Endothelial cell of umbilical vein (primary cell): ENCODE measurements around the gene AAR2. TPM values are rescaled to one million over a fixed set of nuclear protein-coding genes. Genes with fewer than 3 reads are reported as not detected.

Experiments
- BruUV-seq: library from RNA; stranded (reverse); fragments of 400-500 nt; replicated peaks from 2 replicates; lab custom pipeline; 2021; lab: Mats Ljungman, UMichigan
- CTCF ChIA-PET: fragments of 300-600, 350-600 bp; sonication (Branson Sonifier 250); formaldehyde crosslinking; loops from one replicate; lab custom pipeline; 2021; ENCODE audit warnings: antibody characterized with exemption, inconsistent platforms; lab: Charles Lee
- POLR2A ChIA-PET: fragments of 300-600, 350-600 bp; sonication (Branson Sonifier 250); formaldehyde crosslinking; loops from one replicate; lab custom pipeline; 2021; ENCODE audit warnings: antibody characterized with exemption, inconsistent platforms; lab: Charles Lee
- DNase-seq: peaks from one replicate; pipeline ENCODE4 v3.0.0-alpha.2; 2011; ENCODE audit warnings: low read depth, low spot score
- FAIRE-seq: peaks from 2 replicates; lab custom pipeline; 2011; peaks lifted over from hg19 to GRCh38; lab: Jason Lieb, UNC
- H2AFZ ChIP-seq: 2 replicates; pipeline ENCODE4 v1.6.0; 2012; ENCODE audit warnings: low read depth, low read length, control low read depth, inconsistent platforms
- H3K27ac ChIP-seq: 2 replicates; pipeline ENCODE4 v1.5.1; 2011; ENCODE audit warnings: low read depth, mild to moderate bottlenecking, control low read depth, low read length, moderate library complexity; ENCODE audit not compliant: insufficient read depth
- H3K27me3 ChIP-seq, 2 experiments: 2 replicates each; pipeline versions ENCODE4 v1.6.0 to v1.6.1; 2011; ENCODE audit warnings: low read length in 2 of 2, mixed read lengths in 1 of 2; ENCODE audit not compliant: control insufficient read depth in 2 of 2, insufficient read depth in 2 of 2
- H3K36me3 ChIP-seq, 2 experiments: 2 replicates in 1 of 2; 3 replicates in 1 of 2; pipeline ENCODE4 v1.5.1; 2011; ENCODE audit warnings: low read length in 2 of 2, mild to moderate bottlenecking in 1 of 2, moderate library complexity in 1 of 2; ENCODE audit not compliant: control insufficient read depth in 2 of 2, insufficient read depth in 2 of 2; ENCODE audit errors: extremely low read depth in 1 of 2
- H3K4me1 ChIP-seq: 3 replicates; pipeline ENCODE4 v1.5.1; 2011; ENCODE audit warnings: mild to moderate bottlenecking, low read length; ENCODE audit not compliant: control insufficient read depth, insufficient read depth; ENCODE audit errors: extremely low read depth
- H3K4me2 ChIP-seq: 2 replicates; pipeline ENCODE4 v1.6.1; 2011; ENCODE audit warnings: low read length, control low read depth, mixed read lengths; ENCODE audit not compliant: insufficient read depth
- H3K4me3 ChIP-seq, 3 experiments: fragments of 200-600 bp in 1 of 3; sonication (generic), shearing (Covaris generic) in 1 of 3; replicated peaks in 1 of 3; 2 replicates each; pipeline ENCODE4 v1.5.1; 2011 to 2016; ENCODE audit warnings: control low read depth in 3 of 3, low read length in 3 of 3, mild to moderate bottlenecking in 2 of 3, inconsistent platforms in 1 of 3, low read depth in 1 of 3, moderate library complexity in 1 of 3; ENCODE audit not compliant: insufficient read depth in 1 of 3
- H3K79me2 ChIP-seq: 2 replicates; pipeline ENCODE4 v1.6.0; 2012; ENCODE audit warnings: low read length, inconsistent platforms; ENCODE audit not compliant: control insufficient read depth, insufficient read depth
- H3K9ac ChIP-seq: replicated peaks from 2 replicates; pipeline ENCODE3; 2011; ENCODE audit warnings: low read length, control low read depth; ENCODE audit not compliant: insufficient read depth; ENCODE audit errors: extremely low read depth
- H3K9me1 ChIP-seq: replicated peaks from 3 replicates; pipeline ENCODE4 v1.6.0; 2011; ENCODE audit warnings: mild to moderate bottlenecking, low read length; ENCODE audit not compliant: control insufficient read depth, insufficient read depth; ENCODE audit errors: extremely low read depth
- H3K9me3 ChIP-seq: replicated peaks from 2 replicates; pipeline ENCODE4 v1.5.1; 2012; ENCODE audit warnings: low read length, inconsistent platforms; ENCODE audit not compliant: control insufficient read depth, insufficient read depth
- H4K20me1 ChIP-seq: replicated peaks from 2 replicates; pipeline ENCODE3; 2011; ENCODE audit warnings: mild to moderate bottlenecking, low read length; ENCODE audit not compliant: control insufficient read depth, insufficient read depth; ENCODE audit errors: extremely low read depth
- EZH2 ChIP-seq: IDR thresholded peaks from 2 replicates; pipeline ENCODE4 v1.6.1; 2012; ENCODE audit warnings: borderline replicate concordance, low read depth, mild to moderate bottlenecking, moderate library complexity, low read length, inconsistent platforms; ENCODE audit not compliant: severe bottlenecking
- FOS ChIP-seq: IDR thresholded peaks from 2 replicates; pipeline ENCODE4 v1.6.1; 2011; ENCODE audit warnings: mild to moderate bottlenecking, low read length, moderate library complexity, borderline replicate concordance; ENCODE audit not compliant: insufficient read depth
- JUN ChIP-seq: IDR thresholded peaks from 2 replicates; pipeline ENCODE4 v1.6.1; 2011; ENCODE audit warnings: borderline replicate concordance, low read depth; ENCODE audit not compliant: insufficient read length, insufficient read depth
- MYC ChIP-seq: IDR thresholded peaks from one replicate; pipeline ENCODE4 v1.6.1; 2011; ENCODE audit warnings: mild to moderate bottlenecking, low read depth, low read length
- POLR2A ChIP-seq: IDR thresholded peaks from 2 replicates; pipeline ENCODE4 v1.6.1; 2012; ENCODE audit warnings: low read depth, mild to moderate bottlenecking, control low read depth, low read length
- POLR2AphosphoS5 ChIP-seq: IDR thresholded peaks from 2 replicates; pipeline ENCODE4 v1.6.1; 2012; ENCODE audit warnings: low read depth, mild to moderate bottlenecking, control low read depth, low read length, moderate library complexity; ENCODE audit not compliant: insufficient read depth
- dilution Hi-C: fragments of 300-500 bp; cut with MboI; formaldehyde crosslinking; loops from one replicate; pipeline ENCODE4 v1.15.0; 2019; ENCODE audit warnings: low sequenced_read_pairs; ENCODE audit not compliant: extremely low pct_ligation_motif_present
- intact Hi-C: fragments of 100-400 bp; cut with micrococcal nuclease; formaldehyde crosslinking; loops from one replicate; pipeline ENCODE4 v1.10.0; 2022
- polyA plus RNA-seq, 4 experiments: library from polyadenylated mRNA; depleted of rRNA in 3 of 4; stranded (reverse) in 3 of 4; unstranded in 1 of 4; fragments of >200 nt; gene quantifications; 2 replicates each; pipeline versions ENCODE4 v1.2.1 to v1.2.3, GENCODE V29; 2011 to 2012; ENCODE audit warnings: missing spikeins in 1 of 4
- total RNA-seq: library from RNA; stranded (reverse); gene quantifications from 2 replicates; pipeline ENCODE4 v1.2.3, GENCODE V29; 2021
- TF ChIP-seq, protein P1 (sequence below): IDR thresholded peaks from 2 replicates; pipeline ENCODE4 v1.6.1; 2011; ENCODE audit not compliant: insufficient read depth, insufficient read length
- TF ChIP-seq, protein P2 (sequence below), 2 donors: IDR thresholded peaks; 1 replicate in 1 of 2; 2 replicates in 1 of 2; pipeline ENCODE4 v1.5.1; 2011; ENCODE audit warnings: low read length in 2 of 2, mild to moderate bottlenecking in 2 of 2, moderate library complexity in 2 of 2, control low read depth in 1 of 2, inconsistent platforms in 1 of 2, low read depth in 1 of 2; ENCODE audit not compliant: insufficient read depth in 1 of 2; ENCODE audit errors: extremely low read depth in 1 of 2

The AAR2 gene
- total and polyA plus RNA-seq, 2 donors (not counting 3 experiments of a cell fraction or from before 2014, with no cell fraction given), result 21.9 to 29.4 TPM

DNA sequence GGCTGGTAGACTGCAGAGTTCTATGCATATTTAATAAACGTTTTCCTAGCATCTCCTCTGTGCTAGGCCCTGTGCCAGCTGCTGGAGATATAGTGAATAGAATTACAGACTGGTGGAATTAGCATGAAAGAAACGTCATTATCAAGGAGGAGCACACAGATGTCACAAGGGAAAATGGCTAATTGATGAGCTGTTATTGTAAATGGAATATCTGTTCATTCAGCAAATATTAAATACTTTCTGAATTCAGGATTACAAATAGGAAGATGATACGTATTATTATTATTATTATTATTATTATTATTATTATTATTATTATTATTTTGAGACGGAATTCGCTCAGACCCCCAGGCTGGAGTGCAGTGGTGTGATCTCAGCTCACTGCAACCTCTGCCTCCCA lies 1.2 kb downstream of the AAR2 start:
- Histone ChIP-seq H3K27ac (no peak overlapping the region), H3K4me2 (peak overlapping the region; percentile 87), H3K9me1 (no peaks in the 10 kb centered on the region), H2AFZ (no peak overlapping the region), H3K79me2 (peaks cover 44% of the 10 kb centered on the region), H3K4me3 (peak overlapping the region in 2 of 3 experiments; percentile 61 to 91), H3K9me3 (no peaks in the 10 kb centered on the region), H4K20me1 (no peaks in the 10 kb centered on the region), H3K36me3 (peaks cover 0 to 11% of the 10 kb centered on the region in 2 experiments), H3K9ac (no peak overlapping the region), H3K27me3 (no peaks in the 10 kb centered on the region), H3K4me1 (peaks cover 10% of the 10 kb centered on the region)
- dilution Hi-C loops, result no loop called here
- BruUV-seq, result no TSS peak
- no peak for DNase-seq
- CTCF ChIA-PET, result interaction anchor here (0.9 to 2.1 kb wide), 6 partner anchors 11 to 245 kb away, joined by 3 to 13 read pairs (median 4); no protein-coding TSS in a partner anchor
- FAIRE-seq, result no peak
- TF ChIP-seq JUN, result no peak
- TF ChIP-seq, protein P1, sequence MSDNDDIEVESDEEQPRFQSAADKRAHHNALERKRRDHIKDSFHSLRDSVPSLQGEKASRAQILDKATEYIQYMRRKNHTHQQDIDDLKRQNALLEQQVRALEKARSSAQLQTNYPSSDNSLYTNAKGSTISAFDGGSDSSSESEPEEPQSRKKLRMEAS, result no peak
- TF ChIP-seq EZH2, result no peak
- no peak for TF ChIP-seq MYC
- TF ChIP-seq POLR2A, result no peak
- no peak for TF ChIP-seq FOS
- no peak for TF ChIP-seq POLR2AphosphoS5
- TF ChIP-seq, protein P2, sequence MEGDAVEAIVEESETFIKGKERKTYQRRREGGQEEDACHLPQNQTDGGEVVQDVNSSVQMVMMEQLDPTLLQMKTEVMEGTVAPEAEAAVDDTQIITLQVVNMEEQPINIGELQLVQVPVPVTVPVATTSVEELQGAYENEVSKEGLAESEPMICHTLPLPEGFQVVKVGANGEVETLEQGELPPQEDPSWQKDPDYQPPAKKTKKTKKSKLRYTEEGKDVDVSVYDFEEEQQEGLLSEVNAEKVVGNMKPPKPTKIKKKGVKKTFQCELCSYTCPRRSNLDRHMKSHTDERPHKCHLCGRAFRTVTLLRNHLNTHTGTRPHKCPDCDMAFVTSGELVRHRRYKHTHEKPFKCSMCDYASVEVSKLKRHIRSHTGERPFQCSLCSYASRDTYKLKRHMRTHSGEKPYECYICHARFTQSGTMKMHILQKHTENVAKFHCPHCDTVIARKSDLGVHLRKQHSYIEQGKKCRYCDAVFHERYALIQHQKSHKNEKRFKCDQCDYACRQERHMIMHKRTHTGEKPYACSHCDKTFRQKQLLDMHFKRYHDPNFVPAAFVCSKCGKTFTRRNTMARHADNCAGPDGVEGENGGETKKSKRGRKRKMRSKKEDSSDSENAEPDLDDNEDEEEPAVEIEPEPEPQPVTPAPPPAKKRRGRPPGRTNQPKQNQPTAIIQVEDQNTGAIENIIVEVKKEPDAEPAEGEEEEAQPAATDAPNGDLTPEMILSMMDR (IDR thresholded peaks at IDR 0.05; ENCODE audit: extremely low read depth in 1 of 2, insufficient read depth in 1 of 2, low read depth in 1 of 2, low read length in 2 of 2), result no peak
- intact Hi-C loops, result no loop called here
- POLR2A ChIA-PET, result interaction anchor here (0.6 kb wide), 1 partner anchor 112 kb away, joined by 4 read pairs; no protein-coding TSS in a partner anchor
